Measurements from ENCODE around the gene TBX1.
A peak's percentile ranks its signal among the peaks of the same experiment; 100 is the strongest.

The TBX1 gene

DNA sequence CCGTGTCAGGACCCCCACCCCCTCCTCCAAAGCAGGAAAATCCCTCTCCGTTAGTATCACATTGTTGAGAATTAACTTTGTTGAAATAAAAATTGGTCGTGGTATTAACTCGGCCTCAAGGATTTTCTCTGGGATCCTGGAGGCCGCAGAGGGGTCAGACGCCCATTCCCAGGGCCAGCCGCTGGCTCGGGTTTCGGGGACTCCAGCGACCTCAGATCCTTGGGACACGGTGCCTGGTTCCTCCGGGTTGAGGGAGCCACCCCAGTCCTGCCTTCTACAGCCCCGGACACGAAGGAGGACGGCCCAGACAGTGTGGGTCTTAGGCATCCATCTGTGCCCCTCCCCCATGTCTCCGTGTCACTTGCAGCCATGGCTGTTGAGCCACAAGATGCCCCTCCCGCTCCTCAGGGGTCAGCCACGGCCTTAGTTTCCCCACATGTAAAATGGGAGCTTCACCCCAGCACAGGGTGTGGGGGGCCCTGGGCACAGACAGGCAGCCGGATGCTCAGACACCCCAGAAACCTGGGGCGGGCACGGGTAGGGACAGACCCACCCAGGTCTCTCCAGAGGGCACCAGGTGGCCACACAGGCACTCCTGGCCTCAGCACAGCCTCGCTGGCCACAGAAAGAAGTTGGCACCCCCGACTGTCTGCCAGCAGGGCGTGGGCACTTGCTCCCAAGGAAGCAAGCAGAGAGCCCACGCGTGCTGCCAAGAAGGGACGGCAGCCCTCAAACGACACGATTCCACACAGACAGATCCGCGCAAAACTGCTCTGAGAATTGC, 21.7 kb upstream of the TBX1 start:
- DNase-seq (ENCODE audit: low spot score): no peak

DNA sequence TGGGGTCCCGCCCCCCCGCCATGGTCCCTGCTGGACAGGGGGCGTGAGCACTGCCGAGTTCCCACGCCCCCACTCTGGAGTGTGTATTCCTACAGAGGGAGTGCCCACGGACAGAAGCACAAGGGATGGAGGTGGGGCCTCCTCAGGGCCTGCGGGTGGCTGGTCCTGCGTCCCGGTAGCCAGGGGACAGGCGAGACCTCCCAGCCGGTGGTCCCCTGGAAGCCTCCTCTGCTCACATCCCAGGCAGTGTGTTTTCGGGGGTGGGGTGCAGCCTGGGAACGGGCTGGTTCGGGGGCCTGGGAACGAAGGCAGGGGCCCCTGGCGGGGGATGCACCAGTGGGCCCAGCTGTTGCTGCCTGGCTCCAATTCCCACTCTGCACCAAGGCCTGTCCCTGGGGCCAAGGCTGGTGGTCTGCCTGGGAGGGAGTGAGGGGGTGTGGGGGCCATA, 21.1 kb upstream of the TBX1 start:
- DNase-seq (ENCODE audit: low spot score): no peak

GRCh38 chr22:19739911-19740449, 20.6 kb upstream of the TBX1 start:
- no peak for DNase-seq (ENCODE audit: low spot score)

GRCh38 chr22:19740586-19740985, 20.0 kb upstream of the TBX1 start:
- no peak for DNase-seq (ENCODE audit: low spot score)

- DNase-seq (ENCODE audit: low spot score): no peak
These were observed 19.5 kb upstream of the TBX1 start for GRCh38 chr22:19741053-19741452.

DNA sequence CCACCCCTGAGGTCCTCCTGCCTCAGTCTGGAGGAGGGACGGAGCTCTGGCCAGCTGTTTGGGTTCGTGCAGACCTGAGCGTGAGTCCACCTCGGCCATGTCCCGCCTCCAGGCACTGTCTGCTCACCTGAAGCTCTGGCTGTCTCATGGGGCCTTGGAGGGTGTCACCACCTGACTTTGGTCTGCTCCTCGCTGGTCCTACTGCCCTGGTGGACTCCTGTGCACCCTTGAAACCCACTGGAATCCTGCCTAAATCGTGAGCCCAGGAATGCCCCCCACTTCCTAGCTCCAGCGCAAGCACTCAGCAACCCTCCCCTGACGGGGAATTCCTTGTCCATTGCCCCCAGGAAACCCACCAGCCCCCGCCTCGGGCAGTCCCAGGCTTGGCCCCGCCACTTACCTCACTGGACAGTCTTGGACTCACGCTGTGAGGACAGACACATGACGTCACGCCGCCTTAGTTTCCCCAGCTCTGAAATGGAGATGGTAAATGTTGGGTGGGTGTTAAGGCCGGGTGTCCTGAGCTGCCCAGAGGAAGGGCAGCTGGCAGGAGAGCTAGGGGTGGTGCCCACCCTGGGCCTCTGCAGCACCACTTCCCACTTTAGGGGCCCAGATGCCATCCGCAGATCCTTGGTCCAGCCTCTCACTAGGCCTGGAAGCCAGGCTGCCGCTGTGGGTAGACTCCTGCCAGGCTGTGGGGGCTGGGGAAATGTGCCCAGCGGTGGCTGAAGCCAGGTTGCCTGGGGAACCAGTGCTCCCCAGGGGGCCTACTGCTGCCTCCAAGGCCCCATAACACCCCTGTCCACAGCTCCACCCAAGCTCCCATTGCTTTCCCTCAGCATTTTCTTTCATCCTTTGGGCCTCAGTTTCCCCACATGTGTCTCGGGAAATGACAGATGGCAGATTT, 18.2 kb upstream of the TBX1 start:
- no peak for DNase-seq (ENCODE audit: low spot score)

- no peak for DNase-seq (ENCODE audit: low spot score)
These were observed 17.5 kb upstream of the TBX1 start for GRCh38 chr22:19743081-19743480.

DNA sequence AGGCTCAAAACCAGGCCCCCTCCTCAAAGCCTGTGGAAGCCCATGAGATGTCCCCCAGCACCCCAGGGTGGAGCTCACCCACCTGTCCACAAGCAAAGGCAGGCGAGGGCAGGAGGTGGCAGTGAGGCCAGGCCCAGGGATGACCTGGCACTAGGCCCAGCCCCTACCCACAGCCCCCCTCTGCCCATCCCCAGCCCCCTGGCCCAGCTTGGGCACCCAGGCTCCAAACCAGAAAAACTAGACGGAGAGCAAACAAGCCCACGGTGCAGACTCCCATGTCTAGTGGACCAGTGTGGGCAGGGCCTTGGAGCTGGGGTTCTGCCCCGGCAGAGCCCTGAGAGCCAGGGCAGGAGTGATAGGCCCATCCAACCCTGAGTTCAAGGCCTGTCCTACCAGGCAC, 16.9 kb upstream of the TBX1 start:
- DNase-seq (ENCODE audit: low spot score): no peak

GRCh38 chr22:19744350-19745006, 16.1 kb upstream of the TBX1 start:
- no peak for DNase-seq (ENCODE audit: low spot score)

- DNase-seq (ENCODE audit: low spot score): no peak
These were observed 15.2 kb upstream of the TBX1 start for GRCh38 chr22:19745155-19746101.

- DNase-seq (ENCODE audit: low spot score): no peak
These were observed 13.9 kb upstream of the TBX1 start for GRCh38 chr22:19746726-19747125.

DNA sequence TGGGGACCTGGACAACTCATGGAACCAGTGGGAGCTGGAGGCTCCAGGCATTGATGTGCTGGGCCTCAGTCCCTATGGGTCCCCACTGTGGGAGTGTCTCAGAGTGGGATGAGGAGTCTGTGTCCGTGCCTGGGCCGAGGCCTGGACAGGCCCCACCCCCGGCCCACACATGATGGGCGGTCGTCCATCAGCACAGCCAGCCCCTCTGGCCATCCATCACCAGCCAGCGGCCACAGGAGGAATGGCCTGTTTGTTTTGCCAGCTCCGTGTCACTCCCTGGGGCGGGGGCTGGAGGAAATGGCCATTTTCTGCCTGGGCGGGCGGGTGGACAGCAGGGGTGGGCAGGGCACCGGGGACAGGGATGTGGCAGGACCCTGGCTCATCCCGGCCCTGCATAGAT, 13.0 kb upstream of the TBX1 start:
- DNase-seq (ENCODE audit: low spot score): no peak

DNA sequence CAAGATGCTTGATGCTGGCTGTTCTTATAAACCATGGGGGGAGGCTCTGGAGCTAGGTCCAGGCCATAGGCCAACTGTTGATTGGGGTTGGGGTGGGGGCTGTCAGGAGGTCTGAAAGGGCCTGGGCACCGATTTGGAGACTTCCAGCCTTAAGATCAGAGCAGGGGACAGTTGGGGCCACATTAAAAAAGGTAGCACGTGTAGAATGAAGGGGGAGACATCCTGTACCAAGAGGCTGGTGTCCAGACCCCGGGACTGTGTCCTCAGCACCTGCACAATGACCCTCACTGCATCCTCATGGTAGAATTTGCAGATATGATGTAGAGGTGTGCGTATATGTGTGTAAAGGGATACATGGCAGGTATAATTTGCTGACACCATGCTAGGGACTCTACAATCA, 12.4 kb upstream of the TBX1 start:
- DNase-seq (ENCODE audit: low spot score): no peak

- DNase-seq (ENCODE audit: low spot score): no peak
These were observed 11.4 kb upstream of the TBX1 start for GRCh38 chr22:19748991-19749664.

GRCh38 chr22:19749876-19750275, 10.7 kb upstream of the TBX1 start:
- DNase-seq (ENCODE audit: low spot score): no peak

DNA sequence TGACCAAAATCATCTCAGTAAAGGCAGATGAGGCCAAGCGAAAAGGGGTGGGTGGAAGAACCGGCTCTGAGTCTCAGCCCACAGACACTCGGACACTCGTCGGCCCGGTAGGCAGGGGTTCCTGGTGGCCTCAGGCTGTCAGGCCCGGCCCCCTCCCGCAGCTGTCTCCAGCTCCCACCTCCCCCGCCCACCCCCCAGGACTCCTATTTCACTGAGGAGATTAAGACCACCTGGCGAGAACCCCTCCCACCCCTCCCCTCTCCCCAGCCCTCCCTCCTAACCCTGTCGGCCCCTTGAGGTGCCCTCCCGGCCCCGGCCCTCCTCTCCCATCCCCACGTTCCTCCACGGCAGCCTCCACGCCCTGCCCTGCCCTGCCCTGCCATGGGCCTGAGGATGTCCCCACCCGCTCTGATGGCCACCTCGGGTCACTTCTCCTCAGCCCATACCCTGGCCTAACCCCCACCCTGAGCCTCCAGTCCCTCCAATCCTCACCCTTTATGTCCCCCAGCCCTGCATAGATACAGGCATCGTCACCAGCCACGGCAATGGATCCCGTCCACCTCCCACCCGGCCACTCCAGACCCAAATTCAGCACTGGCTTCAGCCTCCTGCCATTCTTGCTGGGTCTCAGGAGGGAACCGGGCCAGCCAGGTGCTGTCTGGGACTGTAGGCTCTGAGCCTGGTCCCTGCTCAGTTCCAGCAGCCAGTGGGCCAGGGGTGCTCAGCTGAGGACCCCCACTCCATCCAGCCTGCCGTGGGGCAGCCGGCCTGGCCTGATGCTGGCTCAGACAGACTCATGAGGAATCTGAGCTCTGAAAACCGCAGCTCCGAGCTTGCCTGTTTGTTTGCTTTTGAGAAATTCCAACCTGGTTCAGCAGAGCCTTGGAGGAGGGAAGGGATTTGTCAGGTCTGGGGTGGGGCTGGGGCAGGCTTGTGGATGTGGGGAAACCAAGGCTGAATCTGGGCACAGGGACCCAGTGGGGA, 9.8 kb upstream of the TBX1 start:
- peak; percentile 77 for DNase-seq (ENCODE audit: low spot score)

DNA sequence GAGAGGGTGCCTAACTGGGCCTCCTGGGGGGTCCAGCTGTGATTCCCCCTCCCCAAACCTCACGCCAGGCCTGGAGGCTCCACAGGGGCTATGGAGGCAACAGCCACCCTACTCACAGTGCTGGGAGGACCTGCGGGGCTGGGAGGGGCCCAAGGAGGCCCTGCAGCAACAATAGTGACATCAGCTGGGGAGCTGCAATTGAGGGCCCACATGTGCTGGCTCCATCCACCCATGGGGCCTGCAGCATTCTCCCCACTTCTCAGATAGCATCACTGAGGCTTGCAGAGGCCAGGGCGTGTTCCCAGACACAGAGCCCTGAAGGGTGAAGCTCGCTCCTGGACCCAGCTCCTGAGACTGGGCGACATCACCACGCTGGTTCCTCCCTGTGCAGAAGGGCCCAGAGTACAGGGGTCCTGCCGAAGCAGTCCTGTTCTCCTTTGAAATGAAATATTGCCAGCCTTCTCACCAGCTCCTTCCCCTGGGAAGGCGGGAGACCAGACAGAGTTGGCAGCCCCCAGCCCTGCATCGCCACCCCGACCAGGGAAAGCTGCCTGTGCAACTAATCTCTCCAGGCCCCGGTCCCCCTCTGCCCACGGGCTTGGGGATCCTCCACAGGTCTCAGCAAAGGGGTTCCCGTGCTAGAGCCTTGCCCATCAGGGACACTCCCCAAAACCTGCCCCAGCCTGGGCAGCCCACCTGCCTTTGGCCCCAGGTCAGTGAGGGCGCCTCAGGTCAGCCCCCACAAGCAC, 8.9 kb upstream of the TBX1 start:
- no peak for DNase-seq (ENCODE audit: low spot score)

DNA sequence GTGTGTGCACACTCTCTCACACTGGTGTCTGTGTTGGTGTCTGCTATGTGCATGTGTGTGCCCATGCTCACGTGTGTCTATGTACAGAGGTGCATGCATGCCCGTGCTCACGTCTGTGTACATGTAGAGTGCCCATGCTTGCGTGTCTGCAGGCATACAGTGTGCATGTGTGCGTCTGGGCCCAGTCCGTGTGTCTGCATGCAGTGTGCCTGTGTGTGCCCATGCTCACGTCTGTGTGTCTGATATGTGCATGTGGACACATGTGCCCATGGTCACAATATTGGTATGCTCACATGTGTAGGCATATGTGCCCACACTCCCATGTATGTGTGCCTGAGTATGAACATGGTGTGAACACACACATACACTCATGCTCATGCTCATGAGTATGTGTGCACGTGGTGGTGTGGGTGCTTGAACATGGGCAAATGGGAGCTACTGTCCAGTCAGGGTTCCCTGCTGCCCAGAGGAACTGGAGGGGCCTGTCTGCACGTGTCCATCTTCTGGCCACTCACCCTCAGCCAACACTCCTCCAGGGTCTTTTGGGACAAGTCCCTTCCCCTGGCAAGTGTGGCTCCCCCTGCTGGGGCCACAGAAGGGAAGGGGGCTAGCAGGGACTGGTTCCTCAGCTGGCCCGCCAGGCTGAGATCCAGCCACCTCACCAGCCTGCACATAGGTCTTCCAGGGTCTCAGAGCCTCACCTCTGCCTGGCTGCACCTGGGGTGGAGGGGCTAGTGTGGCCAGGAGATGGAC, 7.3 kb upstream of the TBX1 start:
- no peak for DNase-seq (ENCODE audit: low spot score)

Measured in AG08396 (cell line).